Fibroblast of skin of abdomen (primary cell): ENCODE measurements around the gene DDX24. TPM values are rescaled to one million over a fixed set of nuclear protein-coding genes. Genes with fewer than 3 reads are reported as not detected.

Source experiments
- DNase-seq: peaks from one replicate; pipeline ENCODE4 v3.0.0-alpha.2; 2013
- polyA plus RNA-seq, 2 experiments: library from polyadenylated mRNA; unstranded; fragments of 120-200 nt; gene quantifications; one replicate each; pipeline ENCODE4 v1.2.1, GENCODE V29; 2013; ENCODE audit not compliant: insufficient read length in 2 of 2

DDX24 gene, protein sequence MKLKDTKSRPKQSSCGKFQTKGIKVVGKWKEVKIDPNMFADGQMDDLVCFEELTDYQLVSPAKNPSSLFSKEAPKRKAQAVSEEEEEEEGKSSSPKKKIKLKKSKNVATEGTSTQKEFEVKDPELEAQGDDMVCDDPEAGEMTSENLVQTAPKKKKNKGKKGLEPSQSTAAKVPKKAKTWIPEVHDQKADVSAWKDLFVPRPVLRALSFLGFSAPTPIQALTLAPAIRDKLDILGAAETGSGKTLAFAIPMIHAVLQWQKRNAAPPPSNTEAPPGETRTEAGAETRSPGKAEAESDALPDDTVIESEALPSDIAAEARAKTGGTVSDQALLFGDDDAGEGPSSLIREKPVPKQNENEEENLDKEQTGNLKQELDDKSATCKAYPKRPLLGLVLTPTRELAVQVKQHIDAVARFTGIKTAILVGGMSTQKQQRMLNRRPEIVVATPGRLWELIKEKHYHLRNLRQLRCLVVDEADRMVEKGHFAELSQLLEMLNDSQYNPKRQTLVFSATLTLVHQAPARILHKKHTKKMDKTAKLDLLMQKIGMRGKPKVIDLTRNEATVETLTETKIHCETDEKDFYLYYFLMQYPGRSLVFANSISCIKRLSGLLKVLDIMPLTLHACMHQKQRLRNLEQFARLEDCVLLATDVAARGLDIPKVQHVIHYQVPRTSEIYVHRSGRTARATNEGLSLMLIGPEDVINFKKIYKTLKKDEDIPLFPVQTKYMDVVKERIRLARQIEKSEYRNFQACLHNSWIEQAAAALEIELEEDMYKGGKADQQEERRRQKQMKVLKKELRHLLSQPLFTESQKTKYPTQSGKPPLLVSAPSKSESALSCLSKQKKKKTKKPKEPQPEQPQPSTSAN
- 124 TPM for polyA plus RNA-seq (2013, experiment 1 of 2; ENCODE audit: insufficient read length)
- polyA plus RNA-seq (2013, experiment 2 of 2; ENCODE audit: insufficient read length), result 118 TPM

DNA sequence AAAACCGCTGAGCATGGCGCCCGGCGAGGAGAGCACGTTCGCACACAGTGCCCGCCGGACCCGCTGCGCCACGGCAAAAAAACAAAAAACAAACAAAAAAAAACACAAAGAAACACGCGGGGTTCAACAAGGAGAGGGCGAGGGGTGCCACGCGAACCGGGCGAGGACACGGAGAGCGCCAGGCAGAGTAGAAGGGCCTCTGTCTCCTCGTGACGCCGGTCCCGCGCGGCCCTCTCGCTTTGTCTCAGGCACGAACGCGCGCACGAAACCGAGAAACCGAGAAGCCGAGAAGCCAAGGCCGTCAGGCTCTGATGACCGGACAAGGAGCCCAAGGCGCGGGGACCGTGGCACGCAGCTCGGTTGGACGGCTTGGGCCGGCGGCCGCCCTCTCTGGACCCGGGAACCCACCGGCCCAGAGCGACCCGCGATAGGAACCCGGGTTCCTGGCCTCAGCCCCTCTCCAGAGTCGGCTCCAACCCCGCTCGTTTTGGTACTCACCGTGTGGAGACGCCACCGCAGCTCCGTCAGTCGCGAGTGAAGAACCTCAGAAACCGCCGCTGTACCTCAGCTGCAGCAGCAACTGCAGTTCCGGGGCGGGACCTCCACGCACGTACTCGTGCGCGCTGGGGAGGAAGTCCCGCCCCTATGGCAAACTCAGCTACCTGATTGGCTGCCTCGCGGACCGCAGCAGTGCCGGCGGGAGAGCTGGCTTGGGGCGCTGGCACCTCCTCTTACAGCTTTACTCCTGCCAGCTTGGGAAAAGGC lies at the start of gene DDX24, which contains the start of gene IFI27L1:
Gene DDX24 (minus strand): TSS at position 582 of the 765 bp plus-strand sequence. CDS start 1,460 bp downstream, outside the sequence.
Gene IFI27L1 (plus strand): TSS at position 690 of the 765 bp plus-strand sequence. CDS start 15,628 bp downstream, outside the sequence.
- DNase-seq, result peak; percentile 93

DNA sequence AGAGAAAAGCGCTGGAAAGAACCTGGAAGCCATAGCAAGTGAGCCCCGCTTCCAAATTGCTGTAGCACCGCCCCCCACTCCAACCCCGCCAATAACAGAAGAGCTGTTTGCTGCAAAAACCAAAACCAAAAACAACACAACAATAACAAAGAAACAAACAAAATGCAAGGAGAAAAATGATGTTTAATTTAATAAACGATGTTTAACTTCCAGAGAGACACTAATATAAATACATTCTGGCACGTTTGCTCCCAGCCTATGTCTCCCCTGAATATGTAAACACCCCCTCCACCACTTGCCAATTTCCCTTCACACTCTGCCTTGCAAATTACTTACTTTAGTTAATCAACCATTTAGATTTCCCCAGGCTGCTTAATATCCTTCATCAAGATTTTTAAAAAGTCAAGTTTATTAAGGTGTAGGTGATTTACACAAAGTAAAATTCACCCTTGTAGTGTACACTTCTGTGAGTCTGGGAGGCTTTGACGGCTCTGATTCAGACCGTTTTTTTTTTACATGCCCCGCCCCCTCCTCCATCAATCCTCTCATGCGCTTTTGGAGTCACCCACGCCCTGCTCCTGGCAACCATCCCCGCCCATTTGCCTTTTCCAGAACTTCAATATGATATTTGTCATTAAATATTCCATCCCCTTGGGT lies 48.9 kb upstream of the DDX24 start:
- DNase-seq, result peak; percentile 49

DNA sequence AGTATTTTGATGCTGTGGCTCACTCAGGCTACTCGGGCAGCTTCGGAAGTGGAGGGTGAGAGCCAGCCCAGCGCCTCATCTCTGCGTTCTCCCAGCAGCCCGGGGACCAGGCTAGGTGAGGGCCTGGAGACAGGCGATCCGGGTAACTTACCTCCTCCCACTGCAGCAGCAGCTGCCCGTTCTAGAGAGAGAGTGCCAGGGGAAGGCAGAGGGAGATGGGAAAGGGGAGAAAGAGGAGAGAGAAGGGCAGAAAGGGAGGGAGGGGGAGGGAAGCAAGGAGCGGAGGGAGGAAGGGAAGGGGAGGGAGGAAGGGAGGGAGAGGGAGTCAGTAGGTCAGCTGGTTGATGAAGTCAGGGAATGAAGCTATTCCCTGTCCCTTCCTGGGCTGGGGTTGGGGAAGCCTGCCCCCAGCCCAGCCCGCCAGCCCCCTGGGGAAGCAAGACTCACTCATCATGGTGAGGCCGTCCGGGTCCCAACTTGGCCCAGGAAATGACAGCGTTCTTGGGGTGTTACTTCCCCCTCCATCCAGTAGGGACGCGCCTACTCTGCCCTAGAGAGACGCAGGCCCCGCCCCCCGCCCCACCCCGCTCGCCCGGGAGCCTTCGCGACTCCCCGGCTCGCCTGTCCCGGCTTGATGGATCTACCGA lies 48.2 kb upstream of the DDX24 start, which contains the start of gene IFI27L2:
Gene IFI27L2 (minus strand): TSS at position 494 of the 647 bp plus-strand sequence. CDS start 40 bp downstream, at position 454.
- peak; percentile 86 for DNase-seq

DNA sequence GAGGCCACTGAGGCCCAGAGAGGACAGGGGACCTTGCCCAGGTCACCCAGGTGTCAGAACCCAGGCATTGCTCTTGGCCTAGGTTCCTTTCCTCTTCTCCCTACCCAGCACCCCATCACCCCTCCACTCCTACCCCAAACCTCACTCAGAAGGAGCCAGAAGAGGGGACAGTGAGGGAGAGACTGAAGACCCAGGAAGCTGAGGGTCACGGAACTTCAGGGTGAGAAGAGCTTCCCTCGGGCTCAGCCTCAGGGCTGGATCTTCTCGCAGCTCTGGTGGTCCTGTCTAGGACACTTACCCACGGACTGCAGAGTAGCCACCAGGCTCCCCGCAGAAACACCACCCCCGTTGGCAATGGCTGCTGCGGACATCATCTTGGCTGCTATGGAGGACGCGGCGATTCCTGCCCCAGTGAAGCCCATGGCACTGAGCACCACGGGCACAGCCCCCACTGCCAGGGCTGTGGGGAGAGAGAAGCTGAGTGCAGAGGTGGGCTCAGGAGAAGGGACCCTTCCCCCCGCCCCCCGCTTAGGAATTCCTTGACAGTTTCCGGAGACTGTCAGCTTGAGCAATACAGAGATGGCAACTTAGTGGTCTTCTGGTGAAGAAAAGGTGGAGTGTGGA lies 47.3 kb upstream of the DDX24 start:
- DNase-seq, result no peak

DNA sequence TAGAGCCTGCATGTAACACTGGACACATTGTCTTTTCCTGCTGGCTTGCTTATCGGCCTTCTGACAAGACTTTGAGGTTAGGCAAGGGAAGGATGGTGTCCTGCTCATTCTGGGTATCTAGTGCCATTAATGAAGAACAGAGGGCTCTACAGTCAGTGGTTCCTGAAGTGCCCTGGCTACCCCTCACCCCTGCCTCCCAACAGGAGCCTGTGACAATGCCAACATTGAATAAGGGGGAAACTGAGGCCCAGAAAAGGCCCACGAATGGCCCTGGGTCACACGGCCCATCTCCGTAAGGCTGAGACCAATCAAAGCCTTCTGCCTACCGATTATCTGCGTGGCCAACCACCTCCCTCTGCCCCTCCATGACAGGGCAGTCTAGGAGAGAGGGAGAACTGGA lies 46.3 kb upstream of the DDX24 start:
- no peak for DNase-seq

DNA sequence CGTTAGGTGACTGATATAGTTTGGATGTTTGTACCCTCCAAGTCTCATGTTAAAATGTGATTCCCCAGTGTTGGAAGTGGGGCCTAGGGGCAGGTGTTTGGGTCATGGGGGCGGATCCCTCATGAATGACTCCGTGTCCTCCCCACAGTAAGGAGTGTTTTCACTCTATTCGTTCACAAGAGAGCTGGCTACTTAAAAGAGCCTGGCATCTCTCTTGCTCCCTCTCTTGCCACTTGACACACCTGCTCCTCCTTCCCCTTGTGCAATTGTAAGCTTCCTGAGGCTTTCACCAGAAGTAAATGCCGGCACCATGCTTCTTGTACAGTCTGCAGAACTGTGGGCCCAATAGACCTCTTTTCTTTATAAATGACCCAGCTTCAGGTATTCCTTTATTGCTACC lies 45.8 kb upstream of the DDX24 start:
- DNase-seq, result no peak

DNA sequence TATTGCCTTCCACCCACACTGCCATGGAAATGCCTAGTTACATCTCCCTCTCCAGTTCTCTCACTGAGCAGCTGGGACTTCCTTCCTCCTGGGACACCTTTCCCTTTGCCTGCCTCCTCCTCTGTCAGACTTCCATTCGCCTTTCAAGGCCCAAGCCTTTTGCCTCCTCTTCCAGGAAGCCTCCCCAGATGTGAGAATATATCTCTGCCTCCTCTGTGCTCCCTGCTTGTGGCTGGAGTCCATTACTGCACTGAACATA lies 45.3 kb upstream of the DDX24 start:
- DNase-seq, result no peak

DNA sequence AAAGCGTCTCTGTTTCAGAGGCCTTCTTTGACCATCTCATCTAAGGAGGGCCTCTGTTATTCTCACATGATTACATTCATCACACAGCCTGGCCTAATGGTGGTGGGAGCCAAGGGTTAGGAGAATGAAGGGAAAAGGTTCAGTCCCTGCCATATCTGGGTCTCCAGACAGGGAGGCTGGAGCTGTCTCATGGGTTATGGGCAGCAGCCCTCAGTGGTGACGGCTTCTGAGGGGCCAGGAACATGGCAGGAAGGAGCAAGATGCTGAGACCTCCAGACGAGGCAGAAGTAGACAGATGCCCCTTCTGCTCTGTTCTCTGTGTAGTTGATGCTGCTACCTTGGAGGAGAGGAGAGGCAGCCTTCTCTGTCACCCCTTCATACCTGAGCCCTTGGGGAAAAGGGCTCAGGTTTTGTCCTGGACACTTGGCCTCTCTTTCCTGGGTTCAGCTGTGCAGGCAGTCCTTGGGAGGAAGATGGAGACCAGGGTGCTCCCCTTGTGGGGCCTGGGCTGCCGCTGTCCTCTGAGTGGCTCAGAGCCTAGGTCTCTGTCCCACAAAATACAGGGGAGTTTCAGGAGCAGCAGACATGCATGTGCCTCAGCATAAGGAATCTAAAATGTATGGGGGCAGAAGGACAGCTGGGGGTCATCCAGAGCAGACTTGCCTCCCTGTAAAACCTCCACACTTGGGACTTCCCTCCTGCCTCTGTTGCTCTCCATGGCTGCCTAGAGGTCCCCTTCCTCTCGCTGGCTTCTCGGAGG lies 44.8 kb upstream of the DDX24 start:
- DNase-seq, result no peak

DNA sequence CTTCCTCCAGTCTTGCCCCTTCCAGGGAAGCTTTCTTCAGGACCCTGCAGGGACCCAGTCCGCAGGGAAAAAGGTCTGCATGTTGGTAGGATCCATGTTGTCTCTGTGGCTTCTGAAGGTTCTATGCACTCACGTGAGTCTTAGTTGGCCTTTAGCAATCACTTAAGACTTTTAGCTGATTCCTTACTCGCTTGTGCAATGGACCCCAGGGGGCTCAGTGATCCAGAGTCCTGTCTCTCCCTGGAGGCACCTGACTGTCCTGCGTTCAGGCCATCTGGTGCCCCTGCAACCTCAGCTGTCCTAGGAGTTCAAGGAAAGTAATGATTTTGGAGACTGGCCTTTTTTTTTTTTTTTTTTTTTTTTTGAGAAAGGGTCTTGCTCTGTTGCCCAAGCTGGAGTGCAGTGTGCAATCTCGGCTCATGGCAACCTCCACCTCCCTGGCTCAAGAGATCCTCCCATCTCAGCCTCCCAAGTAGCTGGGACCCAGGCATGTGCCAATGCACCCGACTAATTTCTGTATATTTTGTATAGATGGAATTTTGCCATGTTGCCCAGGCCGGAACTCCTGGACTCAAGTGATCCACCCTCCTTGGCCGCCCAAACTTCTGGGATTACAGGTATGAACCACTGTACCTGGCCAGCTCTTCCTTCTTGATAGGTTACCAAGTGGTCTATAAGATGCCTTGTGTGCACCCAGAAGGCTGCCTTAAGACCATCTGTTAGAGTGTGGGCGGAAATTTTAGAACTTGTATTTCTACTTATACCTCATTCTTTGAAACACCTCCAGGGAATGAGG lies 43.8 kb upstream of the DDX24 start:
- DNase-seq, result no peak

DNA sequence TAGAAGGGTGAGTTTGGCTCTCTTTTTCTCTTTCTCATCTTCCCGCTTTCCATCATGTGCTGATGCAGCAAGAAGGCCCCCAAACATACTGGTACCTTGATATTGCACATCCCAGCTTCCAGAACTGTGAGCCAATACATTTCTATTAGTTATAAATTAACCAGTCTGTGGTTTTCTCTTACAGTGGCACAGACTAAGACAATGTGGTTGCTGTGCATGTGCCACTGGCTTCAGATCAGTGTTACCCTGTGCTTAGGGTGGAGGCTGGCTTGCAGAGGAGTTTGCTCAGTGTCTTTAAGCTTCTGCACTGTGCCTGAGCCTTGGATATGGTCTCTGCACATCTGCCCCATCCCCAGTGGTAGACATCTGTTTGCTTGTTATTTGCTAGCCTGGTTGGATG lies 42.9 kb upstream of the DDX24 start:
- DNase-seq, result no peak

DNA sequence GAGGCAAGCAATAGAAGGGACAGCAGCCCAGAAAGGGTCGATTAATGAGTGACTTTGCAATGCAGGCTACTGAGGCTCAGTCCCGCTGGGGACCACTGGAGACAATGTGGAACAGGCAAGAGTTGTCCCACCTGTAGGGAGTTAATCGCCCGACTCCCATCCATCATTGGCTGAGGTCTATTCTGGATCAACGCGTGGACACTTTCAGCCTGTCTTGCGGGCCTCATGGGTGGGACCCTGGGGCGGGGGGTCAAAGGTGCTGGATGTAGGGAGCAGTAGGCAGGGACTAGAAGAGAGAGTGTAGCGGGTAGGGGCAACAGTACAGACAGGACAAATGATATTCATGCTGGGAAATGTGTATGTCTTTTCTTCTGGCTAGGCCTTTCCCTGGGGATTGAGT lies 42.3 kb upstream of the DDX24 start:
- no peak for DNase-seq

DNA sequence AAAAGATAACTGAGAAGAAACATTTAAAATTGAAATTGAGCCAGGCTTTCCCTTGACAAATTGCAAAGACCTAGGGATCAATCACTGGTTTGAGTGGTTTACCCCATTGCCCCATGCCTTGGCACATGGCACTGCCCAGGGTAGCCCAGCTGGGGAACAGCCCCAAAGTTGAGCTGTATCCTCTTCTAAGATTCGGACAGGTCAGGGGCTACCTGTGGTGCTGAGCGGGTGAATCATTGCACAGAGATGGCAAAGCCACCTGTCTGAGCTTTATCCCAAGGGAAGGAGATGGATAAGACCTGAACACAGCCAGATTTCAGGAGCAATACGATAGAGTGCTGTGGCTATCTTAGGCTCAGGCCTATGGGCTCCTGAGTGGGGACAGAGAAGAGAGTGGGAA lies 41.4 kb upstream of the DDX24 start:
- DNase-seq, result no peak

DNA sequence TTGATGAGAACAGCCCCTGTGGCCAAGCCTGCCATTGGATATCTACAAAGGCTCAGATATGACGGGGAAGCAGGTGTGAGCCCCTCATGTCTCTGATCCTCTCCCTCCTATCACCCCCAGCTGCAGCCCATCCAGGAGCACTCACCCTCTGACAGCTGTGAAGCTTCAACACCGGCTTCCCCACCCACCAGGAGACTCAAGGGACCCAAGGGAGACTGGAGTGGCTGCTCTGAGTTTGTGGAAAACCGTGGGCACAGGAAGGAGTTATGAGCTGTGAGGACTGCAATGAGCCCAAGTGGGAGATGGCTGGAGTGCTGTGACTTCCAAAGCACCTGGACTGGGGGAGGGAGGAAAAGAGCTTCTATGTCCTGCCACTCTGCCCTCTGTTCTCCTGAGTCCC lies 40.5 kb upstream of the DDX24 start:
- no peak for DNase-seq

DNA sequence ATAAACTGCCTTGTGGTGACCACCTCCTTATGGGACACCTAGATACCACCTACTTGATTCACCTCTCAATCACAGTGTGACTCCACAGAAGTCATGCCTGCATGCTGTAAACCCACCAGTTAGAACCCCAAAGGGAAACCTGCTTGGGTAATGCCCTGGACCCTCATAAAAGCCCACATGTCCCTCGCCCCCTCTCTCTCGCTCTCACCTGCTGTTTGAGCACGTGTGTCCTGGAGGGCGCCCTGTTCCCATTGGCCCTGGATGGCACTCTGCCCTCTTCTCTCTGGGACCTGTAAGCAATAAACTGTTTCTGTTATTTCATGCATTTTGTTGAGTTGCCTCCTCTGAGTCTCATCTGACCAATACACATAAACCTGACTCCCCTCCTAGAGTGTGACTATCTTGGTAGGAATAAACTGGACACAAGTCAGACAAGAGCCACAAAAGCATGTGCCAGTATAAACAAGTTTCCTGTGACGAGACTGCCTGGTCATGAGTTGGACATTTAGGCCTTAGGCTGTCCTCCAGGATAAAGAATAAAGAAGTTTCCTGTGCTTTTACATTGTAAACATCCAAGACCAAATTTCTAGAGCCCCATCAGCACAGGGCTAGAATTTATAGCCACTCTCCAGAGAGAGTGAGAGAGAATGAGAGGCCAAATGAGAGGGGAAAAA lies 39.8 kb upstream of the DDX24 start:
- no peak for DNase-seq

DNA sequence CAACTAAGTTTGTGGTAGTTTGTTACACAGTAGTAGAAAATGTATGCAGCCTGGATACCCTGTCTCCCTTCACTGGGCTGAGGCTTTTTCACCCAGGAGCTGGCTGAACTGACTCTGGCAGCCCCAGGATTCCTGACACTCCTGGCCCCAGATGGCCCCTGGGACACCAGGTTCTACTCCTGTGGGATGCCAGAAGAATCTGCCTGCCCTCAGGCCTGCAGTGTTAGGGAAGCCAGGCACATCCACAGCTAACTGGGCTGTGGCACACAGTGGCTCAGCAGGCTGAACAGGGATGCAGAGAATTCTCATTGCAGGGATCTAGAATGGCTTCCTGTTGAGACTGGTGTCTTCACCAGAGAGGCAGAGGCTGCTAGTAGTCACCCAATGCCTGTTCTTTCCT lies 38.1 kb upstream of the DDX24 start:
- DNase-seq, result no peak

DNA sequence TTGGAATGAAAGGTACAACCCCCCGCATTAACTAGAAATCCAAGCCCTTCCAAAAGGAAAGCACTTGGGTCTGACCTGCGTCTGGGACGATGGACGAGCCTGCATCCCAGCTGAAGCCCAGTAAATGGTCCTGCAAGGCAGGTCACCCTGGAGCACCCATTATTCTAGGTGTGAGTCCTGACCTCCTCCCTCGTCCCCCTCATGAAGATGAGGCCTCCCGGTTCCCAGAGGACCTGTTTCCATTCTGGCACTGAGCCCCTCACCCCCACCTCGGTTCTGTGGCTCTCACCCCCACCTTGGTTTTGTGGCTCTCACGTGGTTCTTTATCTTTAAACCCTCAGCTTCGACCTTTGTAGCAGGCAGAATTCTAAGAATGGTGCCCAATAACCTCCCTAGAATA lies 36.9 kb upstream of the DDX24 start:
- no peak for DNase-seq

DNA sequence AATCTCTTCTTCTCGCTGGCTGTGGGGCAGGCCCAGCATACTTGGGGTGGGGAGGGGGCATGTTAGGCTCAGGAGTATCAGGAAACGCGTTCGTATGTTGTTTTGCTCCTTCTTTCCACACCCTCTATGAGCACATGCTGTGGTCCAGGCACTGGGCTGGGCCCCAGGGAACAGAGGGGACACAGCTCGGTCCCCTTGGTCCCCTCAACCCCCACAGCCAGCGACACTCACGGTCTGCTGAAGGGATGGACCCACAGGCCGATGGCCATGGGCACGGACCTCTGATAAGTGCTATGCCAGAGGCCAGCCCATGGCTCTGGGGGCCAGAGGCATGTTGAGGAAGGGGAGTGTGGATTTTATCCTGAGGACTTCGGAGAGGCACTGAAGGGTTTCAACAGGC lies 35.7 kb upstream of the DDX24 start:
- no peak for DNase-seq

DNA sequence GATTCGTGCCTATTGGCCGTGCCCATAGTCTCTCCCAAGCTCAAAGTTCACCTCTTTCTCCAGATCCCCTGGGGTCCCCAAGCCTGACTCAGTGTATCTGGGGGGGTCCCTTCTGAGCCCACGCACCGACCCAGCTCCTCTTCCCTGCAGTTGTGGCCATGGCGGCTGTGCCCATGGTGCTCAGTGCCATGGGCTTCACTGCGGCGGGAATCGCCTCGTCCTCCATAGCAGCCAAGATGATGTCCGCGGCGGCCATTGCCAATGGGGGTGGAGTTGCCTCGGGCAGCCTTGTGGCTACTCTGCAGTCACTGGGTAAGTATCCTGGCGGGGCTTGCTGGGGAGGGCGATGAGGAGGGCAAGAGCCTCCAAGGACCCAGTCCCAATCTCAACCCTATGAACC lies 34.6 kb upstream of the DDX24 start:
- DNase-seq, result no peak

DNA sequence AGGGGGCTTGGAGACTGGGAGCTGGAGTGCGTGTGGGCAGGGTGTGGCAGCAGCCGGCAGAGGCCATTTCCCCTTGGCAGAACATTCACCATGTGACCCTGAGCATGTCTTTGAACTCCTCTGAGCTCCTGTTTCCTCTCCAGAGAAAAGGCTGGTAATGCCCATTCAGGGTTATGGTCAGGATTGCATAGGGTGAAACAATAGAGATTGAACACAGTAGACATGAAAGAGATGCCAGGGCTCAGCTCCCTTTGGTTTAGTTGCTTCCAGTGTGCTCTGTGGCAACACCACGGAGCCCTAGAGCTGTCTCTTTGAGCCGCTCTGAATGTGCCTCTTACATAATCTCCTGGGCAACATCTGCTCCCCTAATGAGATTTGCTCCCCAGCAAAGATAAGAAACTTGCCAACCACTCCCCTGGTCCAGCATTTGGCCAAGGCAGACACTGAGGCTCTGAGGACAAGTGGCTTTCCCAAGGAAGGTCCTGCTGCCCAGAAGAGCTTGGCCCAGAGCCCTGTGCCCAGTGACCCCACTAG lies 34.1 kb upstream of the DDX24 start:
- DNase-seq, result no peak
